AG10803 (cell line): ENCODE measurements around the gene EIF1AY.

Experiments used
- DNase-seq: peaks from one replicate; pipeline ENCODE4 v3.0.0; 2010; ENCODE audit warnings: low read depth
- H3K4me3 ChIP-seq: 2 replicates; pipeline ENCODE4 v1.5.1; 2011; ENCODE audit warnings: mild to moderate bottlenecking, low read length, control low read depth
- CTCF ChIP-seq: conservative IDR thresholded peaks from 2 replicates; pipeline ENCODE4 v1.5.1; 2011; ENCODE audit warnings: mild to moderate bottlenecking, low read length, control low read depth, inconsistent platforms

Gene EIF1AY

GRCh38 chrY:20578206-20578605, 2.6 kb downstream of the EIF1AY start:
- no peak for DNase-seq
- H3K4me3 ChIP-seq, result no peak overlapping the region
- no peak for TF ChIP-seq CTCF

- TF ChIP-seq CTCF, result no peak
- H3K4me3 ChIP-seq, result no peak overlapping the region
- DNase-seq, result no peak
These were observed 6.1 kb downstream of the EIF1AY start for GRCh38 chrY:20581687-20582086.

GRCh38 chrY:20586161-20586560, 10.6 kb downstream of the EIF1AY start:
- no peak for TF ChIP-seq CTCF
- no peak for DNase-seq
- no peak overlapping the region for H3K4me3 ChIP-seq
